Measurements from ENCODE around the gene FOXE3. TPM values are rescaled to one million over a fixed set of nuclear protein-coding genes. Genes with fewer than 3 reads are reported as not detected.

FOXE3 gene
- total RNA-seq, 1 experiment from 2014 or later = not detected

- POLR2A ChIA-PET = interaction anchor here (1.0 kb wide), 1 partner anchor 641 kb away, joined by 3 read pairs; no protein-coding TSS in a partner anchor
- intact Hi-C loops (cut with micrococcal nuclease) = no loop called here
- no peak overlapping the region for H3K27ac Mint-ChIP-seq (ENCODE audit: low read depth, unreplicated experiment)
- H3K36me3 Mint-ChIP-seq (ENCODE audit: insufficient read depth, unreplicated experiment) = peaks cover 64% of the 10 kb centered on the region
- no TSS peak for BruUV-seq (replicated peaks)
- TF ChIP-seq, protein P1, sequence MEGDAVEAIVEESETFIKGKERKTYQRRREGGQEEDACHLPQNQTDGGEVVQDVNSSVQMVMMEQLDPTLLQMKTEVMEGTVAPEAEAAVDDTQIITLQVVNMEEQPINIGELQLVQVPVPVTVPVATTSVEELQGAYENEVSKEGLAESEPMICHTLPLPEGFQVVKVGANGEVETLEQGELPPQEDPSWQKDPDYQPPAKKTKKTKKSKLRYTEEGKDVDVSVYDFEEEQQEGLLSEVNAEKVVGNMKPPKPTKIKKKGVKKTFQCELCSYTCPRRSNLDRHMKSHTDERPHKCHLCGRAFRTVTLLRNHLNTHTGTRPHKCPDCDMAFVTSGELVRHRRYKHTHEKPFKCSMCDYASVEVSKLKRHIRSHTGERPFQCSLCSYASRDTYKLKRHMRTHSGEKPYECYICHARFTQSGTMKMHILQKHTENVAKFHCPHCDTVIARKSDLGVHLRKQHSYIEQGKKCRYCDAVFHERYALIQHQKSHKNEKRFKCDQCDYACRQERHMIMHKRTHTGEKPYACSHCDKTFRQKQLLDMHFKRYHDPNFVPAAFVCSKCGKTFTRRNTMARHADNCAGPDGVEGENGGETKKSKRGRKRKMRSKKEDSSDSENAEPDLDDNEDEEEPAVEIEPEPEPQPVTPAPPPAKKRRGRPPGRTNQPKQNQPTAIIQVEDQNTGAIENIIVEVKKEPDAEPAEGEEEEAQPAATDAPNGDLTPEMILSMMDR (IDR thresholded peaks at IDR 0.05; ENCODE audit: unreplicated experiment) = no peak
- no peak for DNase-seq (ENCODE audit: unreplicated experiment)
- no peaks in the 10 kb centered on the region for H3K27me3 Mint-ChIP-seq (ENCODE audit: insufficient read depth, unreplicated experiment)
- no peak overlapping the region for H3K4me3 Mint-ChIP-seq (ENCODE audit: unreplicated experiment)
- no peaks in the 10 kb centered on the region for H3K4me1 Mint-ChIP-seq (ENCODE audit: insufficient read depth, unreplicated experiment)
- H3K9me3 Mint-ChIP-seq (ENCODE audit: unreplicated experiment) = no peaks in the 10 kb centered on the region
- CTCF ChIA-PET = no interaction called here
Measured at GRCh38 chr1:47378147-47378546, 37.9 kb upstream of the FOXE3 start.

DNA sequence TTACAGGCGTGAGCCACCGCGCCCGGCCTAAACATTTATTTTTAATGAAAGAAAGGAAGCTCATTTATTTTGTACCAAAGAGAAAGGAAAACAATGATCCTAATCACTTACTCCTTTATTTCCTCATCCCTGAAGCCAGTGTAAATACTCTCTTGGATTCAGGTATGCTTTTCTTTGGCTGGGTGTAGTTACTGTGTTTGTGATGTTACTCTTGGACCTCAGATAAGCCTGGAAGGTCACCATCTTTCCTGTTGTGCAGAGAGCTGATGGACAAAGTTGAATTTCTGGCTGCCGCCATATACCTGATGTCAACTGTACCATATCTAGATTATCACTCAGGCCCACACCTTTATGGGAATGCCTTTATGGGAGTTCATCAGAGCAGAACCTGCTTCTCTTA is 35.4 kb upstream of the FOXE3 start:
- no TSS peak for BruUV-seq (replicated peaks)
- no peak overlapping the region for H3K27ac Mint-ChIP-seq (ENCODE audit: low read depth, unreplicated experiment)
- intact Hi-C loops (cut with micrococcal nuclease) = no loop called here
- DNase-seq (ENCODE audit: unreplicated experiment) = no peak
- H3K27me3 Mint-ChIP-seq (ENCODE audit: insufficient read depth, unreplicated experiment) = no peaks in the 10 kb centered on the region
- no peaks in the 10 kb centered on the region for H3K4me1 Mint-ChIP-seq (ENCODE audit: insufficient read depth, unreplicated experiment)
- ChIA-PET POLR2A (interaction anchor here (1.1 to 1.4 kb wide), 2 partner anchors 188 to 509 kb away, joined by 3 to 4 read pairs; no protein-coding TSS in a partner anchor), CTCF (interaction anchor here (0.6 to 2.4 kb wide), 7 partner anchors 9 to 346 kb away, joined by 3 to 10 read pairs (median 4); no protein-coding TSS in a partner anchor)
- H3K9me3 Mint-ChIP-seq (ENCODE audit: unreplicated experiment) = no peaks in the 10 kb centered on the region
- TF ChIP-seq, protein P1 (IDR thresholded peaks at IDR 0.05; ENCODE audit: unreplicated experiment) = no peak
- no peak overlapping the region for H3K4me3 Mint-ChIP-seq (ENCODE audit: unreplicated experiment)
- H3K36me3 Mint-ChIP-seq (ENCODE audit: insufficient read depth, unreplicated experiment) = peaks cover 61% of the 10 kb centered on the region

GRCh38 chr1:47382399-47382983 is 33.6 kb upstream of the FOXE3 start:
- H3K27me3 Mint-ChIP-seq (ENCODE audit: insufficient read depth, unreplicated experiment) = no peaks in the 10 kb centered on the region
- intact Hi-C loops (cut with micrococcal nuclease) = no loop called here
- no peaks in the 10 kb centered on the region for H3K4me1 Mint-ChIP-seq (ENCODE audit: insufficient read depth, unreplicated experiment)
- ChIA-PET POLR2A (no interaction called here), CTCF (interaction anchor here (0.8 to 11.1 kb wide), 7 partner anchors 41 to 333 kb away, joined by 3 to 178 read pairs (median 3); partner anchors contain the start of gene FOXD2)
- TF ChIP-seq, protein P1 (IDR thresholded peaks at IDR 0.05; ENCODE audit: unreplicated experiment) = no peak
- no peak for DNase-seq (ENCODE audit: unreplicated experiment)
- H3K9me3 Mint-ChIP-seq (ENCODE audit: unreplicated experiment) = no peaks in the 10 kb centered on the region
- no TSS peak for BruUV-seq (replicated peaks)
- H3K4me3 Mint-ChIP-seq (ENCODE audit: unreplicated experiment) = no peak overlapping the region
- no peak overlapping the region for H3K27ac Mint-ChIP-seq (ENCODE audit: low read depth, unreplicated experiment)
- peaks cover 50% of the 10 kb centered on the region for H3K36me3 Mint-ChIP-seq (ENCODE audit: insufficient read depth, unreplicated experiment)

DNA sequence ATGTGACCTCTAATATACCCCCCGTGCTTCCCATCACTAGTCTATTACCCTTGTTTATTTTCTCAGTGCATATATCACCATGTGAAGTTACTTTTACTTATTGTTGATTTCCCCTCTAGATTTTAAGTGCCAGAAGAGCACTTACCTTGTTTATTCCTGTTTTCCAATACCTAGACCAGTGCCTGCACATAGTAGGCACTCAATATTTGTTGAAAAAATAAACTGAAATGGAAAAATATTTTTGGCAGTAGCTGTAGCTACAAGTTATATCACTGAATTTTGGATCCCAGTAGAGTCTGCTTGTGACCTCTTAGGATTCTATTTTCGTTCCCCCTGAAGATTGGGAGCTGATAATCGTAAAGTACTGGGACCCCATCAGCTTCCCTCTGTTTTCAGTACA is 32.0 kb upstream of the FOXE3 start:
- peaks cover 48% of the 10 kb centered on the region for H3K36me3 Mint-ChIP-seq (ENCODE audit: insufficient read depth, unreplicated experiment)
- H3K27me3 Mint-ChIP-seq (ENCODE audit: insufficient read depth, unreplicated experiment) = no peaks in the 10 kb centered on the region
- no peak overlapping the region for H3K4me3 Mint-ChIP-seq (ENCODE audit: unreplicated experiment)
- ChIA-PET CTCF (interaction anchor here (0.8 to 11.1 kb wide), 5 partner anchors 36 to 326 kb away, joined by 3 to 178 read pairs (median 4); partner anchors contain the start of gene FOXD2), POLR2A (interaction anchor here (0.7 to 0.9 kb wide), 2 partner anchors 8 to 10 kb away, joined by 3 to 4 read pairs; no protein-coding TSS in a partner anchor)
- no TSS peak for BruUV-seq (replicated peaks)
- no peak for DNase-seq (ENCODE audit: unreplicated experiment)
- TF ChIP-seq, protein P1 (IDR thresholded peaks at IDR 0.05; ENCODE audit: unreplicated experiment) = no peak
- H3K9me3 Mint-ChIP-seq (ENCODE audit: unreplicated experiment) = no peaks in the 10 kb centered on the region
- intact Hi-C loops (cut with micrococcal nuclease) = no loop called here
- H3K27ac Mint-ChIP-seq (ENCODE audit: low read depth, unreplicated experiment) = no peak overlapping the region
- no peaks in the 10 kb centered on the region for H3K4me1 Mint-ChIP-seq (ENCODE audit: insufficient read depth, unreplicated experiment)

All from MCF 10A (cell line).